K562 (cell line): ENCODE data around the gene LPCAT1. TPM values are rescaled to one million over a fixed set of nuclear protein-coding genes. Genes with fewer than 3 reads are reported as not detected.

Experiments
- ATAC-seq: fragments of 200-7000 bp; cut with Tn5 transposase; 3 replicates; pipeline ENCODE4 v1.9.1; 2020; ENCODE audit warnings: moderate library complexity
- BruUV-seq: library from RNA; stranded (reverse); fragments of 400-500 nt; replicated peaks from 2 replicates; lab custom pipeline; 2021; lab: Mats Ljungman, UMichigan
- CTCF ChIA-PET: fragments of 300-600 bp; formaldehyde crosslinking; extraction: SDS; loops from one replicate; lab custom pipeline; 2021; ENCODE audit warnings: low intra/inter-chr PET ratio; lab: Yijun Ruan, JAX
- POLR2A ChIA-PET: fragments of 300-600, 350-650 bp; sonication (Branson Sonifier 250); formaldehyde crosslinking; extraction: SDS; loops from one replicate; lab custom pipeline; 2021; ENCODE audit warnings: antibody characterized with exemption, inconsistent platforms; lab: Yijun Ruan, JAX
- DNase-seq, 4 experiments: peaks; one replicate each; pipeline versions ENCODE4 v3.0.0 to v3.0.0-alpha.2; 2011 to 2018; ENCODE audit warnings: low spot score in 3 of 4, mixed read lengths in 3 of 4; ENCODE audit errors: extremely low read depth in 1 of 4
- FAIRE-seq: peaks from 2 replicates; lab custom pipeline; 2011; peaks lifted over from hg19 to GRCh38; lab: Jason Lieb, UNC
- H2AFZ ChIP-seq: 2 replicates; pipeline ENCODE4 v1.6.0; 2011; ENCODE audit warnings: low read depth, low read length, control low read depth, inconsistent platforms
- H3K27ac ChIP-seq: fragments of 200-600 bp; 3 replicates; pipeline ENCODE4 v1.8.0; 2011; ENCODE audit warnings: low read depth, mild to moderate bottlenecking, control low read depth, inconsistent platforms, low read length, moderate library complexity, mixed read lengths; ENCODE audit errors: extremely low read depth
- H3K27me3 ChIP-seq, 2 experiments: fragments of 300-600 bp in 1 of 2; 2 replicates in 1 of 2; 3 replicates in 1 of 2; pipeline versions ENCODE4 v1.6.0 to v1.8.0; 2011; ENCODE audit warnings: inconsistent platforms in 2 of 2, low read length in 2 of 2, mild to moderate bottlenecking in 1 of 2, mixed read lengths in 1 of 2, moderate library complexity in 1 of 2; ENCODE audit not compliant: control insufficient read depth in 2 of 2, insufficient read depth in 2 of 2
- H3K36me3 ChIP-seq: fragments of 300-600 bp; 3 replicates; pipeline ENCODE4 v1.8.0; 2011; ENCODE audit warnings: mild to moderate bottlenecking, low read length, inconsistent platforms; ENCODE audit not compliant: control insufficient read depth, insufficient read depth
- H3K4me1 ChIP-seq, 2 experiments: fragments of 200-600 bp in 1 of 2; replicated peaks in 1 of 2; 2 replicates in 1 of 2; 3 replicates in 1 of 2; pipeline versions ENCODE4 v1.5.1 to v1.8.0; 2011; ENCODE audit warnings: inconsistent platforms in 2 of 2, low read length in 2 of 2, mild to moderate bottlenecking in 1 of 2, mixed read lengths in 1 of 2, moderate library complexity in 1 of 2; ENCODE audit not compliant: control insufficient read depth in 2 of 2, insufficient read depth in 2 of 2
- H3K4me2 ChIP-seq: 2 replicates; pipeline ENCODE4 v1.6.1; 2011; ENCODE audit warnings: low read length, control low read depth, inconsistent platforms, mixed read lengths; ENCODE audit not compliant: insufficient read depth
- H3K4me3 ChIP-seq: fragments of 200-600 bp; sonication (generic), shearing (Covaris generic); 2 replicates; pipeline ENCODE4 v1.5.1; 2016; ENCODE audit warnings: control low read depth, inconsistent platforms
- H3K79me2 ChIP-seq: fragments of 200-600 bp; 3 replicates; pipeline ENCODE4 v1.8.0; 2011; ENCODE audit warnings: low read length, inconsistent platforms; ENCODE audit not compliant: control insufficient read depth, insufficient read depth
- H3K9ac ChIP-seq, 2 experiments: 2 replicates each; pipeline versions ENCODE4 v1.6.0 to v1.6.1; 2011; ENCODE audit warnings: low read depth in 2 of 2, low read length in 2 of 2, control low read depth in 1 of 2, inconsistent platforms in 1 of 2, mild to moderate bottlenecking in 1 of 2, mixed read lengths in 1 of 2; ENCODE audit not compliant: insufficient read depth in 1 of 2
- H3K9me1 ChIP-seq: one replicate; pipeline ENCODE4 v1.6.0; 2011; ENCODE audit warnings: inconsistent platforms, mild to moderate bottlenecking, low read length, moderate library complexity; ENCODE audit not compliant: control insufficient read depth, insufficient read depth
- H3K9me3 ChIP-seq: replicated peaks from 2 replicates; pipeline ENCODE4 v1.5.1; 2011; ENCODE audit warnings: low read depth, low read length, inconsistent platforms; ENCODE audit not compliant: control insufficient read depth, insufficient read depth
- H4K20me1 ChIP-seq: replicated peaks from 2 replicates; pipeline ENCODE4 v1.6.1; 2011; ENCODE audit warnings: low read length, inconsistent platforms, mixed read lengths; ENCODE audit not compliant: control insufficient read depth, insufficient read depth
- GABPB1 ChIP-seq: sonication (generic); formaldehyde crosslinking; IDR thresholded peaks from 2 replicates; pipeline ENCODE4 v1.8.0; 2022; ENCODE audit warnings: mild to moderate bottlenecking, missing genetic modification reagents
- HEY1 ChIP-seq: fragments of 250-450 bp; sonication (Bioruptor Pico); IDR thresholded peaks from 2 replicates; pipeline ENCODE4 v1.5.0; 2020; ENCODE audit warnings: mild to moderate bottlenecking, moderate library complexity, borderline replicate concordance
- RBM25 ChIP-seq: fragments of 200-400 bp; formaldehyde crosslinking; IDR thresholded peaks from 2 replicates; pipeline ENCODE4 v1.6.1; 2018; ENCODE audit warnings: low read length, low read depth, moderate library complexity; ENCODE audit not compliant: severe bottlenecking
- SREBF1 ChIP-seq: fragments of 150-350 bp; IDR thresholded peaks from 2 replicates; pipeline ENCODE4 v1.6.1; 2014; ENCODE audit warnings: antibody characterized with exemption, low read depth, low read length, borderline replicate concordance
- ZNF3 ChIP-seq: fragments of 250-450 bp; sonication (Bioruptor Pico); IDR thresholded peaks from 2 replicates; pipeline ENCODE4 v1.5.0; 2021; ENCODE audit warnings: mild to moderate bottlenecking, moderate library complexity
- WGBS: fragments of 100-300 bp; shearing (Covaris generic); methylation state at CpG from one replicate; pipeline ENCODE4 v1.1.6; 2016; ENCODE audit warnings: low coverage, mixed read lengths; ENCODE audit not compliant: insufficient coverage; ENCODE audit errors: missing lambda C conversion rate; 5-methylcytosine and 5-hydroxymethylcytosine counted together
- in situ Hi-C: fragments of 300-500 bp; cut with MboI; formaldehyde crosslinking; loops from 4 replicates; pipeline ENCODE4 v1.15.0; 2018; ENCODE audit warnings: inconsistent platforms, mixed read lengths
- intact Hi-C: fragments of 100-400 bp; cut with micrococcal nuclease; formaldehyde crosslinking; loops from 2 replicates; pipeline ENCODE4 v1.14.2; 2022
- polyA plus RNA-seq, 8 experiments: library from polyadenylated mRNA; depleted of rRNA in 4 of 8; stranded (reverse) in 5 of 8; unstranded in 3 of 8; fragments of >200 nt; fragmentation: Nextera tagmentation in 2 of 8; fragmentation: Illumina TruSeq in 1 of 8; extraction: Ambion mirVana in 2 of 8; extraction: Trizol in 1 of 8; gene quantifications; 2 replicates each; pipeline versions ENCODE4 v1.2.1 to v1.2.3, GENCODE V29; 2011 to 2014; ENCODE audit warnings: inconsistent platforms in 1 of 8, missing spikeins in 1 of 8
- total RNA-seq, 7 experiments: library from RNA; depleted of rRNA in 6 of 7; stranded (reverse); fragments of >200 nt in 6 of 7; fragmentation: Illumina TruSeq in 2 of 7; extraction: Trizol in 2 of 7; gene quantifications; 2 replicates each; pipeline versions ENCODE4 v1.2.1 to v1.2.3, GENCODE V29; 2011 to 2021; ENCODE audit warnings: low replicate concordance in 1 of 7
- TF ChIP-seq, protein P1 (sequence below): fragments of 250-450 bp; sonication (Bioruptor Pico); IDR thresholded peaks from 2 replicates; pipeline ENCODE4 v1.5.0; 2022; ENCODE audit warnings: mild to moderate bottlenecking
- TF ChIP-seq, protein P2 (sequence below): fragments of 450-650 bp; IDR thresholded peaks from 2 replicates; pipeline ENCODE4 v1.6.1; 2017; ENCODE audit warnings: antibody characterized with exemption

LPCAT1 gene
- total and polyA plus RNA-seq, 9 of the 15 experiments (the other 6 are each of a cell fraction or from before 2014, with no cell fraction given), result 0.14 to 18.4 (median 13.9) TPM

- TF ChIP-seq, protein P1, sequence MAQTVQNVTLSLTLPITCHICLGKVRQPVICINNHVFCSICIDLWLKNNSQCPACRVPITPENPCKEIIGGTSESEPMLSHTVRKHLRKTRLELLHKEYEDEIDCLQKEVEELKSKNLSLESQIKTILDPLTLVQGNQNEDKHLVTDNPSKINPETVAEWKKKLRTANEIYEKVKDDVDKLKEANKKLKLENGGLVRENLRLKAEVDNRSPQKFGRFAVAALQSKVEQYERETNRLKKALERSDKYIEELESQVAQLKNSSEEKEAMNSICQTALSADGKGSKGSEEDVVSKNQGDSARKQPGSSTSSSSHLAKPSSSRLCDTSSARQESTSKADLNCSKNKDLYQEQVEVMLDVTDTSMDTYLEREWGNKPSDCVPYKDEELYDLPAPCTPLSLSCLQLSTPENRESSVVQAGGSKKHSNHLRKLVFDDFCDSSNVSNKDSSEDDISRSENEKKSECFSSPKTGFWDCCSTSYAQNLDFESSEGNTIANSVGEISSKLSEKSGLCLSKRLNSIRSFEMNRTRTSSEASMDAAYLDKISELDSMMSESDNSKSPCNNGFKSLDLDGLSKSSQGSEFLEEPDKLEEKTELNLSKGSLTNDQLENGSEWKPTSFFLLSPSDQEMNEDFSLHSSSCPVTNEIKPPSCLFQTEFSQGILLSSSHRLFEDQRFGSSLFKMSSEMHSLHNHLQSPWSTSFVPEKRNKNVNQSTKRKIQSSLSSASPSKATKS (CRISPR knock-in tag), result no peak
Observed at GRCh38 chr5:1447671-1448361, 75.9 kb downstream of the LPCAT1 start (continued).

GRCh38 chr5:1446602-1447343 is 77.0 kb downstream of the LPCAT1 start:
- 1% methylated on average over 11 of the region's 16 CpGs for WGBS
- Histone ChIP-seq H3K9me3 (no peaks in the 10 kb centered on the region), H3K9ac (no peak overlapping the region), H3K4me3 (no peak overlapping the region), H3K4me1 (peaks cover 0 to 18% of the 10 kb centered on the region in 2 experiments; a peak in 2 of 5 replicates), H3K27ac (no peak overlapping the region), H3K4me2 (no peak overlapping the region), H3K36me3 (no peaks in the 10 kb centered on the region), H4K20me1 (no peaks in the 10 kb centered on the region), H3K79me2 (no peaks in the 10 kb centered on the region), H3K9me1 (no peaks in the 10 kb centered on the region), H2AFZ (no peak overlapping the region), H3K27me3 (peaks cover 38 to 70% of the 10 kb centered on the region in 2 experiments; a peak in 4 of 5 replicates)
- BruUV-seq, result no TSS peak
- intact Hi-C loops, result no loop called here
- POLR2A ChIA-PET, result interaction anchor here (0.6 kb wide), 1 partner anchor 681 kb away, joined by 3 read pairs; no protein-coding TSS in a partner anchor
- CTCF ChIA-PET, result no interaction called here
- DNase-seq (no peak), ATAC-seq (no peak), FAIRE-seq (no peak)
- in situ Hi-C loops, result no loop called here
- TF ChIP-seq GABPB1 (CRISPR knock-in tag), result no peak
- TF ChIP-seq ZNF3, result no peak
- no peak for TF ChIP-seq HEY1
- TF ChIP-seq RBM25, result no peak
- TF ChIP-seq SREBF1, result no peak
- TF ChIP-seq, protein P2, sequence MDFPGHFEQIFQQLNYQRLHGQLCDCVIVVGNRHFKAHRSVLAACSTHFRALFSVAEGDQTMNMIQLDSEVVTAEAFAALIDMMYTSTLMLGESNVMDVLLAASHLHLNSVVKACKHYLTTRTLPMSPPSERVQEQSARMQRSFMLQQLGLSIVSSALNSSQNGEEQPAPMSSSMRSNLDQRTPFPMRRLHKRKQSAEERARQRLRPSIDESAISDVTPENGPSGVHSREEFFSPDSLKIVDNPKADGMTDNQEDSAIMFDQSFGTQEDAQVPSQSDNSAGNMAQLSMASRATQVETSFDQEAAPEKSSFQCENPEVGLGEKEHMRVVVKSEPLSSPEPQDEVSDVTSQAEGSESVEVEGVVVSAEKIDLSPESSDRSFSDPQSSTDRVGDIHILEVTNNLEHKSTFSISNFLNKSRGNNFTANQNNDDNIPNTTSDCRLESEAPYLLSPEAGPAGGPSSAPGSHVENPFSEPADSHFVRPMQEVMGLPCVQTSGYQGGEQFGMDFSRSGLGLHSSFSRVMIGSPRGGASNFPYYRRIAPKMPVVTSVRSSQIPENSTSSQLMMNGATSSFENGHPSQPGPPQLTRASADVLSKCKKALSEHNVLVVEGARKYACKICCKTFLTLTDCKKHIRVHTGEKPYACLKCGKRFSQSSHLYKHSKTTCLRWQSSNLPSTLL, result no peak
